Endothelial cell of umbilical vein (primary cell): ENCODE measurements around the gene CD83. TPM values are rescaled to one million over a fixed set of nuclear protein-coding genes. Genes with fewer than 3 reads are reported as not detected.
"Not testable (repeated sequence)": the region's sequence is repeated elsewhere in the genome, so short reads cannot be mapped to it uniquely, and the experiment has no call there.

ENCODE experiments used
- BruUV-seq: library from RNA; stranded (reverse); fragments of 400-500 nt; replicated peaks from 2 replicates; lab custom pipeline; 2021; lab: Mats Ljungman, UMichigan
- CTCF ChIA-PET: fragments of 300-600, 350-600 bp; sonication (Branson Sonifier 250); formaldehyde crosslinking; loops from one replicate; lab custom pipeline; 2021; ENCODE audit warnings: antibody characterized with exemption, inconsistent platforms; lab: Charles Lee
- POLR2A ChIA-PET: fragments of 300-600, 350-600 bp; sonication (Branson Sonifier 250); formaldehyde crosslinking; loops from one replicate; lab custom pipeline; 2021; ENCODE audit warnings: antibody characterized with exemption, inconsistent platforms; lab: Charles Lee
- DNase-seq: peaks from one replicate; pipeline ENCODE4 v3.0.0-alpha.2; 2011; ENCODE audit warnings: low read depth, low spot score
- FAIRE-seq: peaks from 2 replicates; lab custom pipeline; 2011; peaks lifted over from hg19 to GRCh38; lab: Jason Lieb, UNC
- H2AFZ ChIP-seq: 2 replicates; pipeline ENCODE4 v1.6.0; 2012; ENCODE audit warnings: low read depth, low read length, control low read depth, inconsistent platforms
- H3K27ac ChIP-seq: 2 replicates; pipeline ENCODE4 v1.5.1; 2011; ENCODE audit warnings: low read depth, mild to moderate bottlenecking, control low read depth, low read length, moderate library complexity; ENCODE audit not compliant: insufficient read depth
- H3K27me3 ChIP-seq, 2 experiments: 2 replicates each; pipeline versions ENCODE4 v1.6.0 to v1.6.1; 2011; ENCODE audit warnings: low read length in 2 of 2, mixed read lengths in 1 of 2; ENCODE audit not compliant: control insufficient read depth in 2 of 2, insufficient read depth in 2 of 2
- H3K36me3 ChIP-seq, 2 experiments: 2 replicates in 1 of 2; 3 replicates in 1 of 2; pipeline ENCODE4 v1.5.1; 2011; ENCODE audit warnings: low read length in 2 of 2, mild to moderate bottlenecking in 1 of 2, moderate library complexity in 1 of 2; ENCODE audit not compliant: control insufficient read depth in 2 of 2, insufficient read depth in 2 of 2; ENCODE audit errors: extremely low read depth in 1 of 2
- H3K4me1 ChIP-seq: 3 replicates; pipeline ENCODE4 v1.5.1; 2011; ENCODE audit warnings: mild to moderate bottlenecking, low read length; ENCODE audit not compliant: control insufficient read depth, insufficient read depth; ENCODE audit errors: extremely low read depth
- H3K4me2 ChIP-seq: 2 replicates; pipeline ENCODE4 v1.6.1; 2011; ENCODE audit warnings: low read length, control low read depth, mixed read lengths; ENCODE audit not compliant: insufficient read depth
- H3K4me3 ChIP-seq, 3 experiments: fragments of 200-600 bp in 1 of 3; sonication (generic), shearing (Covaris generic) in 1 of 3; replicated peaks in 1 of 3; 2 replicates each; pipeline ENCODE4 v1.5.1; 2011 to 2016; ENCODE audit warnings: control low read depth in 3 of 3, low read length in 3 of 3, mild to moderate bottlenecking in 2 of 3, inconsistent platforms in 1 of 3, low read depth in 1 of 3, moderate library complexity in 1 of 3; ENCODE audit not compliant: insufficient read depth in 1 of 3
- H3K79me2 ChIP-seq: 2 replicates; pipeline ENCODE4 v1.6.0; 2012; ENCODE audit warnings: low read length, inconsistent platforms; ENCODE audit not compliant: control insufficient read depth, insufficient read depth
- H3K9ac ChIP-seq: replicated peaks from 2 replicates; pipeline ENCODE3; 2011; ENCODE audit warnings: low read length, control low read depth; ENCODE audit not compliant: insufficient read depth; ENCODE audit errors: extremely low read depth
- H3K9me1 ChIP-seq: replicated peaks from 3 replicates; pipeline ENCODE4 v1.6.0; 2011; ENCODE audit warnings: mild to moderate bottlenecking, low read length; ENCODE audit not compliant: control insufficient read depth, insufficient read depth; ENCODE audit errors: extremely low read depth
- H3K9me3 ChIP-seq: replicated peaks from 2 replicates; pipeline ENCODE4 v1.5.1; 2012; ENCODE audit warnings: low read length, inconsistent platforms; ENCODE audit not compliant: control insufficient read depth, insufficient read depth
- H4K20me1 ChIP-seq: replicated peaks from 2 replicates; pipeline ENCODE3; 2011; ENCODE audit warnings: mild to moderate bottlenecking, low read length; ENCODE audit not compliant: control insufficient read depth, insufficient read depth; ENCODE audit errors: extremely low read depth
- CTCF ChIP-seq, 2 donors: IDR thresholded peaks; 1 replicate in 1 of 2; 2 replicates in 1 of 2; pipeline ENCODE4 v1.5.1; 2011; ENCODE audit warnings: low read length in 2 of 2, mild to moderate bottlenecking in 2 of 2, moderate library complexity in 2 of 2, control low read depth in 1 of 2, inconsistent platforms in 1 of 2, low read depth in 1 of 2; ENCODE audit not compliant: insufficient read depth in 1 of 2; ENCODE audit errors: extremely low read depth in 1 of 2
- EZH2 ChIP-seq: IDR thresholded peaks from 2 replicates; pipeline ENCODE4 v1.6.1; 2012; ENCODE audit warnings: borderline replicate concordance, low read depth, mild to moderate bottlenecking, moderate library complexity, low read length, inconsistent platforms; ENCODE audit not compliant: severe bottlenecking
- FOS ChIP-seq: IDR thresholded peaks from 2 replicates; pipeline ENCODE4 v1.6.1; 2011; ENCODE audit warnings: mild to moderate bottlenecking, low read length, moderate library complexity, borderline replicate concordance; ENCODE audit not compliant: insufficient read depth
- GATA2 ChIP-seq: IDR thresholded peaks from 2 replicates; pipeline ENCODE4 v1.7.0; 2011; ENCODE audit warnings: low read depth, mild to moderate bottlenecking, moderate library complexity, mixed read lengths, low read length; ENCODE audit not compliant: insufficient read length, insufficient read depth
- JUN ChIP-seq: IDR thresholded peaks from 2 replicates; pipeline ENCODE4 v1.6.1; 2011; ENCODE audit warnings: borderline replicate concordance, low read depth; ENCODE audit not compliant: insufficient read length, insufficient read depth
- MAX ChIP-seq: IDR thresholded peaks from 2 replicates; pipeline ENCODE4 v1.6.1; 2011; ENCODE audit not compliant: insufficient read depth, insufficient read length
- MYC ChIP-seq: IDR thresholded peaks from one replicate; pipeline ENCODE4 v1.6.1; 2011; ENCODE audit warnings: mild to moderate bottlenecking, low read depth, low read length
- POLR2A ChIP-seq: IDR thresholded peaks from 2 replicates; pipeline ENCODE4 v1.6.1; 2012; ENCODE audit warnings: low read depth, mild to moderate bottlenecking, control low read depth, low read length
- POLR2AphosphoS5 ChIP-seq: IDR thresholded peaks from 2 replicates; pipeline ENCODE4 v1.6.1; 2012; ENCODE audit warnings: low read depth, mild to moderate bottlenecking, control low read depth, low read length, moderate library complexity; ENCODE audit not compliant: insufficient read depth
- dilution Hi-C: fragments of 300-500 bp; cut with MboI; formaldehyde crosslinking; loops from one replicate; pipeline ENCODE4 v1.15.0; 2019; ENCODE audit warnings: low sequenced_read_pairs; ENCODE audit not compliant: extremely low pct_ligation_motif_present
- intact Hi-C: fragments of 100-400 bp; cut with micrococcal nuclease; formaldehyde crosslinking; loops from one replicate; pipeline ENCODE4 v1.10.0; 2022
- polyA plus RNA-seq, 4 experiments: library from polyadenylated mRNA; depleted of rRNA in 3 of 4; stranded (reverse) in 3 of 4; unstranded in 1 of 4; fragments of >200 nt; gene quantifications; 2 replicates each; pipeline versions ENCODE4 v1.2.1 to v1.2.3, GENCODE V29; 2011 to 2012; ENCODE audit warnings: missing spikeins in 1 of 4
- total RNA-seq: library from RNA; stranded (reverse); gene quantifications from 2 replicates; pipeline ENCODE4 v1.2.3, GENCODE V29; 2021

CD83 gene
- total and polyA plus RNA-seq, 2 donors (not counting 3 experiments of a cell fraction or from before 2014, with no cell fraction given): 0.40 to 0.46 TPM

GRCh38 chr6:14149739-14150130 lies 32.2 kb downstream of the CD83 start:
- intact Hi-C loops: loop anchor here (10.0 kb wide), 1 partner anchor 105 kb away; no protein-coding TSS in a partner anchor
- BruUV-seq: no TSS peak
- no peaks in the 10 kb centered on the region for H3K36me3 ChIP-seq
- POLR2A ChIA-PET: no interaction called here
- no peaks in the 10 kb centered on the region for H4K20me1 ChIP-seq
- TF ChIP-seq EZH2 (no peak), MAX (no peak), MYC (no peak), JUN (no peak), CTCF (IDR thresholded peaks at IDR 0.05; ENCODE audit: extremely low read depth in 1 of 2, insufficient read depth in 1 of 2, low read depth in 1 of 2, low read length in 2 of 2) (no peak), FOS (no peak), POLR2AphosphoS5 (no peak), GATA2 (no peak), POLR2A (no peak)
- H3K27ac ChIP-seq: no peak overlapping the region
- no peak overlapping the region for H3K4me2 ChIP-seq
- CTCF ChIA-PET: no interaction called here
- H3K9me3 ChIP-seq: no peaks in the 10 kb centered on the region
- no peak overlapping the region for H3K9ac ChIP-seq
- H3K4me3 ChIP-seq: no peak overlapping the region
- DNase-seq: no peak
- H3K79me2 ChIP-seq: no peaks in the 10 kb centered on the region
- no peaks in the 10 kb centered on the region for H3K9me1 ChIP-seq
- dilution Hi-C loops: no loop called here
- H3K4me1 ChIP-seq: no peaks in the 10 kb centered on the region
- no peak overlapping the region for H2AFZ ChIP-seq
- no peak for FAIRE-seq
- H3K27me3 ChIP-seq: no peaks in the 10 kb centered on the region

GRCh38 chr6:14151300-14151699 lies 33.7 kb downstream of the CD83 start:
- POLR2A ChIA-PET, H3K36me3 ChIP-seq, H2AFZ ChIP-seq, CTCF ChIA-PET, H4K20me1 ChIP-seq, BruUV-seq, DNase-seq, intact Hi-C loops, H3K9me1 ChIP-seq, H3K27ac ChIP-seq, H3K4me3 ChIP-seq, H3K4me2 ChIP-seq, H3K9ac ChIP-seq, FAIRE-seq, H3K79me2 ChIP-seq, H3K9me3 ChIP-seq, H3K27me3 ChIP-seq, H3K4me1 ChIP-seq, dilution Hi-C loops: not testable (repeated sequence)
